GM18868 (cell line): Measurements from ENCODE around the gene DNAJA2.
"Not testable (repeated sequence)": the region's sequence is repeated elsewhere in the genome, so short reads cannot be mapped to it uniquely, and the experiment has no call there.

Source experiments
- ATAC-seq: cut with Tn5 transposase; IDR thresholded peaks from one replicate; pipeline ENCODE4 v1.9.1; 2021; ENCODE audit warnings: mild to moderate bottlenecking, moderate library complexity; ENCODE audit not compliant: unreplicated experiment

The DNAJA2 gene

DNA sequence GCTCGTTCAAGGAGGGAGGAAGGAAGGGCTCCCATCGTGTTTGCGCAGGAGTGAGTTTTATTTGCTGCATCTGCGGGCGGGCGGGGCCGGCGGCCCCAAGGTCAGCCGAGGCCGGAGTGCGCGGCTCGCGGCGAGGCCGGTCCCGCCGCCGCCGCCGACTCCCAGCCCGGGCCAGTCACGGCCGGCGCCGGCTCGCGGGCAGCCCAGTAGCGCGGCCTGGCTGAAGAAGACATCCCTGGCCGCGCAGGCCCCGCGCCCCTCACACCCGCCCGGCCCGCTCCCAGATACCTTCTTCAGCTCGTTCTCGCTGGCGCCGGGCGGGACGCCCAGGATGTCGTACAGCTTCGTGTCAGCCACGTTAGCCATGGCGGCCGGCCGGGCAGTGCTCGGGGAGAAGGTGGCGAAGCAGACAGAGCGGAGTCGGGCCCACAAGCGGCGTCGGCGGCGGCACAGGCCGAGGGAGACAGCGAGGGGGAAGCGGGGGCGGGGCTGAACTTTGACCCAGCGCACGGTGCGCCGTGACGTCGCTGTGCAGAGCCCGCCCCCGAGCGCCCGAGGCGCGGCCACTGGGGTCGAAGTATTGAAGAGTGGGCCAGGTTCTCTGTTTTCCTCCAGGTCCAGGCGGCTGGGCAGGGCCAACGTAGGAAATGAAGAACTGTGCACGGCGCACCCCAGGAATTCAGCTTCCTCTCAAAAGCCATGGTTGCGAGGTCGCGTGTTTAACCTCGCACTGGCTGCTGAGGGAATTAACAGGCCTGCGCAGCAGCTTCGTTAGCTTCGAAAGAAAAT lies at the start of gene DNAJA2:
DNAJA2 (minus strand) TSS at position 468 of the 789 bp plus-strand sequence; CDS start at position 366, 102 bp downstream.
- peak; percentile 84 for ATAC-seq

DNA sequence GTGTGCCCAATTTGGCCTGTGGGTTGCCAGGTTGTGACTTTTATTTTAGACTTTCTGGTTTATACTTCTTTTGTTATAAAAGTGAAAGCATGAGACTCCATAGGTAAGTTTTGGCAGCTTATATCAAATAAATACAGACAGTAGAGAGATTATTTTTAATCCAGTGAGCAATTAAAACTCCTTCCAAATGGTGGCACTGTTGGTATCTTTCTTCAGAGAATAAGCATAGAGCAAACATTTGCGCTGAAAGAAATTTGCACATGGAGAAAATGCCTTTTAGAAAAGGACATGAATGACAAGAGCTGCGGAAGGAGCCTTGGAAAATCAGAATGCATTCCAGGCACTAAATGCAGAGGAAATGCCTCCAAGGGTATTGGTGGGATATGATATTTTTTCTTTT lies 46.1 kb upstream of the DNAJA2 start:
- no peak for ATAC-seq

- ATAC-seq, result peak; percentile 100
Observed at GRCh38 chr16:47018223-47018891, 44.9 kb upstream of the DNAJA2 start.

DNA sequence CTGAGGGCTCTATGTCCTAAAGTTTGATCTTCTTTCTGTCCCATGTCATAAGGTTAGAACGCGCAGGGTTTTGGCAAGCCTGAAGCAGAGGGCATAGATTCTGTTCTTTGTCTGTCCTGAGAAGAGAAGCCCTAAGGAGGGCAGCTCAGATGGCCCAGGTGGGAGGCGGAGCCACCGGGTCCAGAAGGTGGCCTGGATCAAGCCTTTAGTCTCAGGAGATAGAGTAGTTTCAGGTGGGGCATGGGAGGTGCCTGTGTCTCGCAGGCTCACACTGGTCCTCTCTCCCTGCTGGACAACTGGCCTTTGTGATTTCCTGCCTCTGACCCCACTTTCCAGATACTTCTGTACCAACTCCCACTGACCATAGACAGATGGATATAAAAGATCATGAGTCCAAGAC lies 44.2 kb upstream of the DNAJA2 start:
- no peak for ATAC-seq

DNA sequence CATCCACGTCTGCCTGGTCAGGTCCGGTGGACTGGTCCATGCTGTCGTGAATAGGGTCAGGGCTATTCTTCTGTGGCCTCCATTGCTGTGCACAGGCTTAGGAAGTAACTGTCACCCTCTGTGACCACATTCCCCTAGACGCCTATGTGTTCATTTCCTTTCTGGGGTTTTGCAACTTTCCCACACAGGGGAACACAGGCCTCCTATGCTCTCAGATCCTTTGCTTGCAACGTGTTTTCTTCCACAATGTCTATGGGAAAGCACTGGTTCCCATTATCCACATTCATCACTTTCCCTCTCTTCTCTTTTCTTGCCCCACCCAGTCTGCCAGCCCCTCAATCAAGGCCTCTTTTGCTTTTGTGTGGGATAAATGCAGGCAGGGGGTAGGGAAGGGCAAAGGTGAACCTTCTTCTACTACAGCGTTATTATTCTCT lies 43.2 kb upstream of the DNAJA2 start:
- ATAC-seq, result peak; percentile 38

GRCh38 chr16:47013910-47014309 lies 40.4 kb upstream of the DNAJA2 start:
- no peak for ATAC-seq

DNA sequence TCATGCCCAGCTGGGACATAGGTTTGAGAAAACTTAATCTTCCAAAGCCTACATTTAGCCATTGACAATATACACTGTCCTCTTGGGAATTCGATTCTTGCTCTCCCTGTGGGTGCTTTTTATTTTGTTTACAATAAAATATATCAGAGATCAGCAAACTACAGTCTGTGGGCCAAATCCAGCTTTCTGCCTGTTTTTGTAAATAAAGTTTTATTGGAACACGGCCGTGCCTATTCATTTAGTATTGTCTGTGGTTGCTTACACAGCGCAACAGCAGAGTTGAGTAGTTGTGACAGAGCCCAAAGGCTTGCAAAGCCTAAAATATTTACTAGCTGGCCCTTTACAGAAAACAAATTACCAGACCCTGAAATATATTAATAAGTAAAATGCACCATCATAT lies 39.7 kb upstream of the DNAJA2 start:
- no peak for ATAC-seq

GRCh38 chr16:47010812-47011211 lies 37.3 kb upstream of the DNAJA2 start:
- not testable (repeated sequence) for ATAC-seq

GRCh38 chr16:47008612-47009011 lies 35.1 kb upstream of the DNAJA2 start:
- no peak for ATAC-seq

GRCh38 chr16:47008174-47008573 lies 34.7 kb upstream of the DNAJA2 start:
- ATAC-seq, result no peak

DNA sequence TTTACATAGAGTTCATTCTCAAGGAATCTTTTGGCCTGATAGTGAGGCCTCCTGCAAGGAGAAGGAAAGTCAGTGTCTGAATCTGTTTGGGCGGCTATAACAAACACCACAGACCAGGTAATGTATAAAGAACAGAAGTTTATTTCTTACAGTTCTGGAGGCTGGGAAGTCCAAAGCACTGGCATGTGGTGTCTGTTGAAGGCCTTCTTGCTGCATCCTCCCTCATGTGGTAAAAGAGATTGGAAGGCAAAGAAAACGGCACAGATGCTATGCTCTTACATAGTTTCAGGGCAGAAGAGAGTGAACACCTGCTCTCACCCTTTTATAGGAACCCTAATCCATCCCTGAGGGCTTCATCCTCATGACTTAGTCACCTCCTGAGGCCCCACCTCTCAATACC lies 31.2 kb upstream of the DNAJA2 start:
- no peak for ATAC-seq

- not testable (repeated sequence) for ATAC-seq
Observed at GRCh38 chr16:47000066-47000465, 26.6 kb upstream of the DNAJA2 start.

DNA sequence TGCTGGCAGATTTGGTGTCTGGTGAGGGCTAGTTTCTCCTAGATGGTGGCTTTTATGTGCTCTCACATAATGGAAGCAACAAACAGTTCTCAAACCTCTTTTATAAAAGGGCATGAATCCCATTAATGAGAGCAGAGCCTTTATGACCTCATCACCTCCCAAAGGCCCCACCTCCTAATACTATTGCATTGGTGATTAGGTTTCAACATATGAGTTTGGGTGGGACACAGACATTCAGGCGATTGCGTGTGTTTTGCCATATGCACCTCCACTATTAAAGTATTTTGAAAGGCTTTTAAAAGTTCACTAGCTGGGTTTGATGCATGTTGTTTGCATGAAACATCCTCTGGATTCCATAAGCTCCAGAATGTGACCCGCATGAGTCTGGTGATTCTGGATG lies 24.4 kb upstream of the DNAJA2 start:
- ATAC-seq, result no peak

- no peak for ATAC-seq
Observed at GRCh38 chr16:46996952-46997458, 23.5 kb upstream of the DNAJA2 start.

DNA sequence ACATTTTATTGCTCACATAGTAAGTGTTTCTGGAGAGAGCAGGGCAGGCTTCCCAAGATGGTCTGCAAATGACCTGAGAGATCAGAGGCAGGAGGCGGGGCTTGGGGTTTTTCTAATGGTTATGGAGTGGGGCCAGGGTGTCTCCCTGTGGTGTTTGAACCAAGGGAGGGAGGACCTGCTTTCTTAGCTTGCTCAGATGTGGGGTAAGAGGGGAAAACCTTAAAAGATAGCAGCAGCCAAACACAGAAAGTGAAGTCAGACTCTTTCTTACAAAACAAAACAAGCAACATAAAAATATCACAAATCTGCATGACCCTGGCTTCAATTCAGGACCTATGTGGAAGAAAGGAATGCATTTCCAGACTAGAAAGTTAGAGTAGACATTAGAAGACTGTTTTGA lies 22.9 kb upstream of the DNAJA2 start:
- ATAC-seq, result peak; percentile 72

GRCh38 chr16:46991729-46992704 lies 18.5 kb upstream of the DNAJA2 start:
- no peak for ATAC-seq

- no peak for ATAC-seq
Observed at GRCh38 chr16:46986896-46987295, 13.4 kb upstream of the DNAJA2 start.

DNA sequence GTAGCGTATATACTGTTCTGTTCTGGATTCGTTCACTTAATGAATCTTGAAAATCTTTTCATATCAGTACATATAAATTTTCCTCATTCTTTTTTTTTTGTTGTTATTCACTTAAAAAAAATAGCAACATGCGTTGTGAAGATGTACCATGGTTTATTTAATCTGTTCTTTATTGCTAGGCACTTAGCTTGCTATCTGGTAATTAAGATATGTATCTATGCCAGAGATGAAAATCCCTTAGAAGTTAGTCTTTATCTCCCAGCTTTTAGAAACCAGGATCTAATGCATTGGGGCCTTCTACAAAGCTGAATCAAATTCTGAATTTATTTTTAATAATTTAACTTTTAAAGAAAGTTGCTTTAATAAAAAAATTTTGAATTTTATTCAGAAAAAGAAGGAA lies 13.0 kb upstream of the DNAJA2 start:
- no peak for ATAC-seq

DNA sequence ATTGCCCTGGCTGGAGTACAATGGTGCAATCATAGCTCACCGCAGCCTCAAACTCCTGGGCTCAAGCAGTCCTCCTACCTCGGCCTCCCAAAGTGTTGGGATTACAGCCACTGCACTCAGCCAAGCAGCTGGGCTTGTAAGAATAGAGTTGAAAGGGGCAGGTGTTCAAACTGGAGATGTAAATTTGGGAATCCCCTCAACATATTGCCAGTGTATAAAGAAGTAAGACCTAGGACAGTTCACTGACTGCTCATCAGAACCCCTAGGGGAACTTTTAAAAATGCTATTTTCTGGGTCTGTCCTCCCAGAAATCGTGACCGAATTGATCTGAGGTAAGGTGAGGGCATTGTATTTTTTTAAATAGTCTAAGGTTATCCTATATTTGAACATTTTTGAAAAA lies 8.9 kb upstream of the DNAJA2 start:
- ATAC-seq, result peak; percentile 79

DNA sequence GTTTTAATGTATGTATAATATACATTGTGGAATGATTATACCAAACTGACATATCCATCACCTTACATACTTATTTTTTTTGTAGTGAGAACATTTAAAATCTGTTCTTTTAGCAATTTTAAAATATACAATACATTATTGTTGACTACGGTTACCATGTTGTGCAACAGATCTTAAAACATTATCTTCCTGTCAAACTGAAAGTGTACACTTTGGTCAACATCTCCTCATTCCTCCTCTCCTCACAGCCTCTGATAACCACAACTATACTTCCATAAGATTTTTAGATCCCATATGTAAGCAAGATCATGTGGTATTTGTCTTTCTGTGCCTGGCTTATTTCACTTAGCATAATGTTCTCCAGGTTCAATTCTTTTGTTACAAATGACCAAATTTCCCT lies 7.5 kb upstream of the DNAJA2 start:
- no peak for ATAC-seq

DNA sequence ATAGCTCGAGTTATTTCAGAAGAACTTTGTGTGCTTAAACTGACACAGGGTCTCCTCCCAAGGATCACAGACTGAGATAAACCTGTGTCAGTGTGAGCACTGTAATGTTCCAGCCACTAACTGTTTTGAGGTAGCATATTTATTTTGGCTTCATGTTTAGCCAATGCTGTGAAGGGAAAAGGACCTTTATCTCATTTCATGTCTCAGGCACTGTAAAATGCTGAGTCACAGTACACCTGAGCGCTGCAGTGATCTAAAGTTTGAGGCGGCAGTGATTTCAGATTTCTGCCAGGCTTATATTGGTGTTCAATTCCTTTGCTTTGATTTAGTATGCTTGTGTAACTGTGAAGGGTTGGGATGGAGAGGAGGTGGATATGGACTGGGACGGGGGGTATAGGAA lies 3.1 kb upstream of the DNAJA2 start:
- no peak for ATAC-seq
